ENCODE data around the gene COL6A2.

Gene COL6A2

DNA sequence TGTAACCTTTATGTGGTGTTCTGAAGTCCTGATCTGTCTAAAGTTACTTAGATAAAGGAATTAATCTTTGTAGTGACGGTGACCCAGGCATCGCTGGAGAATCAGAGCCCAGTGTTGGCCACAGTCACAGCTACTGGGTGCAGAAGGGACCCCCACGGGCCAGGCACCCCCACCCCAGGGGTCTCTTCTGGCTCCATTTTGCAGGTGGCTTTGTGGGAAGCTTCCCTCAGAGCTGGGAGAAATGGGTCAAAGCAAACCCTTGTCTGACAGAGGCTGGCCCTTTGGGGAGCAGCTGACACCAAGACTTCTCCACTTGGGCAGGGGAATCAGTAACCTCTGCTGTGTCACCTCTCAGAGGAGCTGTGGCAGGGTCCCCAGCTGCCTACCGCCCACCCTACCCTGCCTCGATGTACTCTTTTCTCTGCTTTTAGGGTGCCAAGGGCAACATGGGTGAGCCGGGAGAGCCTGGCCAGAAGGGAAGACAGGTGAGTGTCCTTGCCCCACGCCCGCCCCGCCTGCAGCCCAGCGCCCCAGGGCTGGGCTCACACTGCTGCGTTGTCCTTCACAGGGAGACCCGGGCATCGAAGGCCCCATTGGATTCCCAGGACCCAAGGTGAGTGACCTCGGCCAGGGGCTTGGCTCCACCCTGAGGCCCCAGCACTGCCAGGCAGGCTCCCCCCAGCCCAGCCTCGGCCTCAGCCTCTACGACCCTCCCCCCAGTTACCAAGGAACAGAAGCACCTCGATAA lies 17.7 kb downstream of the COL6A2 start:
- no peak for DNase-seq

DNA sequence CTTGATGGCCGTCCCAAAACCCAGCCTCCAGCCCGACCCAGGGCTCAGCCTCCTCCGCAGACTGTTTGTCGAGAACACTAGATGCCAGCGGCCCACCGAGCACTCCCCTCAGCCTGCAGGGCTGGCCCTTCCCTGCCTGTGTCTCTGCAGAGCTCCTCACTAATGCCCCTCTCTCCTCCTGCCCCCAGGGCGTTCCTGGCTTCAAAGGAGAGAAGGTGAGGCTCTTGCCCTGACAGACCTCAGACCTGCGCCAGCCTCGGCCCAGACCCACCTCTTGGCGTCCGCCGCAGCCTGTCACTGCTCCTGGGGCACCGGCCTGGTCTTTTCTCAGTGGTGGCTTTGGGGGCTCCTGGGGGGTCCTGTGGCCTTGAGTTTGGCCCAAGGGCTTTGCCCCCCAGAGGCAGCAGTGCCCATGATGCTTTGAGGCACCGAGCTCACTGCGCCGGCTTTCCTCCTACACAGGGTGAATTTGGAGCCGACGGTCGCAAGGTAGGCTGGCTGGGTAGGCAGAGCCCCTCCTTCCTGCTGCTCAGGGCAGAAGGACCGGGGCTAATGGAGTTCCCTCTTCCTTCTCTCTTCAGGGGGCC lies 18.4 kb downstream of the COL6A2 start:
- DNase-seq, result no peak

DNA sequence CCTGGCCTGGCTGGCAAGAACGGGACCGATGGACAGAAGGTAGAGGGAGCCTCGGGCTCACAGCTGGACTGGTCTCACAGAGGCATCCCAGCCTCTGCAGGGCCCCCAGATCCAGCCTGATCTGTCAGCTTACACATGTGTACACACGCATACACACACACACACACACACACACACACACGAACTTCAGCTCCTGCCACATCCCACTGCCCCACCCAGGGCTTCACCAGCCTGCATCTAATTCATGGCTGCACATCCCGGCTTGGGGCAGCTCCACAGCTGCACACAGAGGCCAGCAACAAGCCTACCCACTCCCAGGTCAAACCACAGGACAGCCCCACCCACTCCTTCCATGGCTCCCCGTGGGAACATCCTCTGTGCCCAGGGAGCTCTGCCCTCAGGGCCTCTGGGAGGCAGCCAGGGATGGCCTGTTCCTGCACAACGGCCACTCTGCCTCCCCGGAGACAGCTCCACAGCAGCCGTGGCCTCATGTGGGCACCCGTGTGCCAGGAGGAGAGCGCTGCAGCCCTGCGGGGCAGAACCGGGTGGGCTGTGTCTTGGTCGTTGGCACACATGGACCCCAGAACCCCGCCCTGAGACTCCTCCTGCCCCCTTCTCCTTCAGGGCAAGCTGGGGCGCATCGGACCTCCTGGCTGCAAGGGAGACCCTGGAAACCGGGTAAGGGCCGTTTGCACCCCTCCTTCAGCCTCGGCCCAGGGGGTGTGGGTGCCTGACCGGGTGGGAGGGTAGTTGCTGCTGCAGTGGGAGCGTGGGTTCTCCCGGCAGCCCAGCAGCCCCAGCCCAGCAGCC lies 19.1 kb downstream of the COL6A2 start:
- no peak for DNase-seq

DNA sequence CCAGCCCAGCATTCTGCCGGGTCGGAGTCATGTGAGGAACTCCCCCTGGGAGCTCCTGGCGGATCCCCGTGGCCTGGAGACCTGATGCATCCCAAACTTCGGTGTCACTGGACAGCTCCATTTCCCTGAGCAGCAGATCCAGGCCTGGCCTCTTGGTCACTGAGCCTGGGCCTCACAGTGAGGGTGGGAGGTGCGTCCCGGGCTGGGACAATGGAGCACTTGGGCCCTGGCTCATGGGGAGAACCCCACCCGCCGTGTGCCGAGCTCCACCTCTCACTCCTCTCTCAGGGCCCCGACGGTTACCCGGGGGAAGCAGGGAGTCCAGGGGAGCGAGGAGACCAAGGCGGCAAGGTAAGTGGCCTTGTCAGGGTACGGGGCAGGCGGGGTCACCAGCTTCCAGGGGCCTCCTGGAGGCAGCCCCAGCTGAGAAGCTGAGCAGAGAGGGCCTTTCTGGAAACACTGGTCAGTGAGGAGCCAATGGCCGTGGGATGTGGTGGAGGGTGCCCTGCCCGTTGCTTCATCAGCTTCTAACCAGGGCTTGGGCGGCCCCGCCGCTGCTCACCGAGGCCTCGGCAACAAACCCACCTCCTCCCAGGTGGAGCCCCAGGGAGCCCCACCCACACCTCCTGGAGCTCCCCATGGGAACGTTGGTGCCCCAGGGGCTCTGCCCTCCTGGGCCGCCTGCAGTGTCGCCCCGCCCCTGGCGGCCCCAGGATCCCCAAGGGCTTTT lies 19.8 kb downstream of the COL6A2 start:
- DNase-seq, result no peak

DNA sequence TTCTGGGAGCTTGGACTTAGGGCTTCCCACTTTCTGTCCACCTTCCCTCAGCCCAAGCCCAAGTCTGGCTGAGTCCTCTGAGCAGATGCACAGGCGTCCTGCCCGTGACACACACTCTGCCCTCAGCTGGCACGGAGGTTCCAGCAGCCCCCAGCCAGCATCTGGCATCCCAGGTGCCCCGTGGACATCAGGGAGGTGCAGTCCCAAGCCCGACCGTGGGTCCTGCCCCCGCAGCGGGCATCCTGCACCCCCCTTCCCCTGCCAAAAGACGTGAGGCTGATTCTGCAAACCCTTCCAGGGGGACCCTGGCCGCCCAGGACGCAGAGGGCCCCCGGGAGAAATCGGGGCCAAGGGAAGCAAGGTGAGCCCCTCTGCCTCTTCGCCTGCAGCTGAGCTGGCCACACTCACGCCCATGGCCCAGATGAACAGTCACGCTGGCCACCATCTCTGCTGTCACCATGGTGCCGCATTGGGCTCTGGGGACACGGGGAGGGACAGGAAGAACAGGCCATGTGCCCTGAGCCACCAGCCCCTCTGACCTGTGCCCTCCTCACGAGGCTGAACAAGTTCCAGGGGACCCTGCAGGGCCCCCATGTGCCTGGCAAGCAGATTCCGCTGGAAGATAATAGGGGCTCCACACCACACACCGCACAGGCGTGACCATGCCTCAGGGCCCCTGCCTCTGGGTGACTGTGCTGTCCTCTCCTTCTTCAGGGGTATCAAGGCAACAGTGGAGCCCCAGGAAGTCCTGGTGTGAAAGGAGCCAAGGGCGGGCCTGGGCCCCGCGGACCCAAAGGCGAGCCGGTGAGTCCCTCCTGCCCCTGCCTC lies 20.6 kb downstream of the COL6A2 start:
- DNase-seq, result no peak

DNA sequence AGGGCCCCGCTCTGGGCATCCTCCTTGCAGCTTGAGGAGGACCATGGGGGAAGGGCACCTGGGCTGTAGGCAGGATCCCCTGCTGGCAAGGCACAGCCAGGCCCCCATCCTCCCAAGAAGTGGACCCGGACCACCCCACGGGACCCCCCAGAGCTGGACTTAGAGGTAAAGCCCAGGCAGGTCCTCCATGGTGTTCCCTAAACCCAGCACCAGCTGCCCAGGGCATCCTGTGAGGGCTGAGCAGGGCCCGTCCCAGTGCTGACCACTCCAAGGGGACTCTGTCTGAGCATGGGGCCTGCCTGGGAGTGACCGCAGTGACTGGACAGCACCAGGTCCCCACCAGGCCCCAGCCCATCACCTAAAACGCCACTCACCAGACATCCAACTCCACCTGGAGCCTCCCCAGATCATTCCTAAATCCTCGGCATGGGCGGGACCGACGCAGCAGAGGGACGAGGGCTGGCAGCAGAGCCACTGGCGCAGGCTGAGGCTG lies 21.3 kb downstream of the COL6A2 start:
- DNase-seq, result no peak

DNA sequence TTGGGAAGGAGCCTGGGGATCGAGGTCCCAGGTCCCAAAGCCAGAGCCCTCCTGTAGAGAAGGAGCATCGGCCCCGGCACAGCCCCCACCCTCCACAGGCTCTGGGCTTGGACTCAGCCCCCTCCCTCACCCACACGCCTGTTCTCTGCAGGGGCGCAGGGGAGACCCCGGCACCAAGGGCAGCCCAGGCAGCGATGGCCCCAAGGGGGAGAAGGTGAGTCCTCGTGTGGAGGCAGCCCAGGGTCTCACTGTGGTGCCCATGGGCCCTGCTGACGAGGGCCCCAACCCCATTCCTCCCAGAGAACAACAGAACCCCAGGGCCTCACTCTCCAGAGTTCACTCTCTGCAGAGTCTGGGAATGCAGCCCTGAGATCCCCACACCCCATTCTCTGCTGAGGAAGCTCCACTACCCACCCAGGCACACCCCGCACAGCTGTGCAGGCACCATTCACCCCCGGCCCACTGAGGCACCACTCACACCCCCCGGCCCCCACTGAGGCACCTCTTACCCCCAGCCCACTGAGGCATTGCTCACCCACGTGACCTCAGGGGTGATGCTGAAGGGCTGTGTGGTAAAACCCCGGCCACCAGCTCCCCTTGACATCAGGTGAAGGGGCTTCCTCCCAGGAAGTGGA lies 21.8 kb downstream of the COL6A2 start:
- DNase-seq, result no peak

DNA sequence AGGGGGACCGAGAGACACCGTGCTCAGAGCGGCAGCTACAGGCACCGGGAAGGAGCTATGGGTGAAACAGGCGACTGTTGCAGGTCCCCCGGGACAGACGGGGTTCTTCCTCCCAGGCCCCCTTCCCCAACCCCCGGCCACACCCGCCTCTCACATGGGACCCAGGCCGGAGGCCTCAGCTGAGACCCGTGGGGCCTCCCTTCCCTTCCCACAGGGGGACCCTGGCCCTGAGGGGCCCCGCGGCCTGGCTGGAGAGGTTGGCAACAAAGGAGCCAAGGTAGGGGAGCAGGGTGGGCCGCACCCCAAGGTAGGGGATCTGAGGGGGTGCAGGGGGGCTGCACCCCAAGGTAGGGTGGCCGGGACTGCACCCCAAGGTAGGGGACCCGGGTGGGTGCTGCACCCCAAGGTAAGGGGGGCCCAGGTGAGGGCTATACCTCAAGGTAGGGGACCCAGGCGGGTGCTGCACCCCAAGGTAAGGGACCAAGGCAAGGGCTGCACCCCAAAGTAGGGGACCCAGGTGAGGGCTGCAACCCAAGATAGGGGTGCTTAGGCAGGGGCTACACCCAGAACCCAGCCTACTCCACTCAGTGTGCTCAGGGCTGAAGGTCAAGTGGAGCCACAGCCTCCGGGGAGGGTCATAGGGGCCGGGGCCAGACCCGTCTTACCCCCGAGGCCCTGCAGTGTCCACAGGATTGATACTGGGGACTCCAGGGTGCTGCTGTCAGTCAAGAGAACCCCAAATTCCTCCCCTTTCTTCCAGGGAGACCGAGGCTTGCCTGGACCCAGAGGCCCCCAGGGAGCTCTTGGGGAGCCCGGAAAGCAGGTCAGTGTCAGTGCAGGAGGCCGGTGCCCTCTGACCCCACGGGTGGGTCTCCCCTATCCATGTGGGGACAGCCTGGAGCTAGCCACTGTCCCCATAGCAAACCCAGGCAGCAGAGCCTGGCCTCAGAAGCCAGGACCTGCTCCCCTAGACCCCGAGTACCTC lies 22.7 kb downstream of the COL6A2 start:
- DNase-seq, result no peak

DNA sequence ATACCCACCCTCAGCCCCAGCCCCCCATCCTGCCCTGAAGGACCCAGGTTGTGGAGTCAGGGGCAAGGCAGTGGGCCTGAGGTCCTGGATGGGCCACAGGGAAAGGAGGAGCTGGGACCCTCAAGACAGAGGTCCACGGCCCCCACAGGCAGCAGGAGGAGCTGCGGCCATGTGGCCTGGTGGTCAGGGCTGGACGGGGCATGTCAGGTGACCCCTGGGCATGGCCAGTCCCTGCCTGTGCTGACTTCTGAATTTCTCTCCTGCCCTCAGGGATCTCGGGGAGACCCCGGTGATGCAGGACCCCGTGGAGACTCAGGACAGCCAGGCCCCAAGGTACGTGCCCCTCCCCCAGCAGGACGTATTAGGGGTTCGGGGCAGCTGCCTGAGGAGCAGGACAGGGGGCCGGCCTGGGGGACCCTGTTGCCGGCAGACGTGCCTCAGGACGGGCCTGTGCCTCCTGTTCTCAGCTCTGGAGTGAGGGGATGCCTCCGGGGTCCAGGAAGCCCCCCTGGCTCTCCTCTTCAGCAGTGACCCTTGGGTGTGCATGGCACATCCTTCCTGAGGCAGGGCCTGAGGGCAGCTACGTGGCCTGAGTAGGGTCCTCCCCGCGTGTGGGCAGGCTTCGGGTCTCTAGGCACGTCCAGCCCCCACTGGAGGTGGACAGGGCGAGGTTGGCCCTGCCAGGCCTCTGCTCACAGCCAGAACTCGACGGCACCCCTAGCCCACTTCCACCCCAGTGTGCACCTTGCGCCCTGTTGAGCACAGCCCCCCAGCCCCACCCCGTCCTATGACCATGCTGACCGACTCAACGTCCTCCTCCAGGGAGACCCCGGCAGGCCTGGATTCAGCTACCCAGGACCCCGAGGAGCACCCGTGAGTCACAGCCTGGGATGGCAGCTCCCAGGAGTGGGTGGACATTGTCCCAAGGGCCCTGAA lies 23.6 kb downstream of the COL6A2 start:
- no peak for DNase-seq

DNA sequence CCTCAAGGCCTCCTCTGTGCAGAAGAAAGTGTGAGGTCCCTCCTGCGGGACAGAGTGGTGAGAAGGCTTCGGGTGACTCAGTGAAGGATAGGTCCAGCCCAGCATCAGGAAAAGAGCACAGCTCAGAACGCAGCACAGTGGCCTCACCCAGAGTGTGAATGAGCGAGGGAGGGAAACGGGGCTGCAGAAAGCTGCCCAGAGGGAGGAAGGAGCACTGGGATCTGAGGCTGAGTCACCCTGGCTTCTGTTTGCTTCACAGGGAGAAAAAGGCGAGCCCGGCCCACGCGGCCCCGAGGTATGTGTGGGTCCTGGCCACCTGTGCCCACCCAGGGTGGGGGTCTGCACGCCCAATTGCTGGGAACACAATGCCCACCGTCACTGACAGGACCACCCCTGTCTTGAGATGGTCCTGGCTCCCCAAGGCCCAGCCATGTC lies 24.3 kb downstream of the COL6A2 start:
- DNase-seq, result no peak

DNA sequence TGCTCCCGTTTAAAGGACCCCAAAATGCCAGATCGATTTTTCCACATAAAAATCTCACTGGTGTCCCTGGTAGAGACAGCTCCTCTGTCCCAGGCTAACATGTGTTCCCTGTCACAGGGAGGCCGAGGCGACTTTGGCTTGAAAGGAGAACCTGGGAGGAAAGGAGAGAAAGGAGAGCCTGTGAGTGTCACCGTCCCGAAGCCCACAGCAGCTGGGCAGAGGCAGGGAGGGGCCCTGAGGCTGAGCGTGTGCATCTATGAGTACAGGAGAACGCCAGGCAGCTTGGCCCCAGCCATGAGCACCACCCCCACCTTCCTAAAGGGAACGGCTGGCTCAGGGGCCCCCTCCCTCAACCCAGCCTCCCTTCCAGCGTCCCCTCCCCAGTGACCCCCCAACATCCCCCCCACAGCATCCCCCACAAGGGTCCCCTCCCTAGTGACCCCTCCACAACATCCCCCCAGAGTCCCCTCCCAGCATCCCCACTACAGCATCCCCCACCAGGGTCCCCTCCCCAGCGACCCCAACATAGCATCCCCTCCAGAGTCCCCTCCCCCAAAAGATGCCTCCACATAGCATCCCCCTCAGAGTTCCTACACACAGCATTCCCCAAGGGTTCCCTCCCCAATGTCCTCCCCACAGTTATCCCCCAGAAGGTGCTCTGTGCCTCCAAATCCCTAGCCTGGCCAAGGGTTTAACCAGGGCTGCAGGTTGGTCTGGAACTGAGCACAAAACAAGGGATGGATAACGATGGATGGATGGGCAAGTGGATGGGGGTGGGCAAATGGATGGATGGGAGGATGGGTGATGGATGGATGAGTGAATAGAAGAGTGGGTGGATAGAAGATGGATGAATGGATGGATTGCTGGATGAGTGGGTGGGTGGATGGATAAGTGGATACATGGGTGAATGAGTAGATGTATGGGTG lies 25.1 kb downstream of the COL6A2 start:
- DNase-seq, result no peak

DNA sequence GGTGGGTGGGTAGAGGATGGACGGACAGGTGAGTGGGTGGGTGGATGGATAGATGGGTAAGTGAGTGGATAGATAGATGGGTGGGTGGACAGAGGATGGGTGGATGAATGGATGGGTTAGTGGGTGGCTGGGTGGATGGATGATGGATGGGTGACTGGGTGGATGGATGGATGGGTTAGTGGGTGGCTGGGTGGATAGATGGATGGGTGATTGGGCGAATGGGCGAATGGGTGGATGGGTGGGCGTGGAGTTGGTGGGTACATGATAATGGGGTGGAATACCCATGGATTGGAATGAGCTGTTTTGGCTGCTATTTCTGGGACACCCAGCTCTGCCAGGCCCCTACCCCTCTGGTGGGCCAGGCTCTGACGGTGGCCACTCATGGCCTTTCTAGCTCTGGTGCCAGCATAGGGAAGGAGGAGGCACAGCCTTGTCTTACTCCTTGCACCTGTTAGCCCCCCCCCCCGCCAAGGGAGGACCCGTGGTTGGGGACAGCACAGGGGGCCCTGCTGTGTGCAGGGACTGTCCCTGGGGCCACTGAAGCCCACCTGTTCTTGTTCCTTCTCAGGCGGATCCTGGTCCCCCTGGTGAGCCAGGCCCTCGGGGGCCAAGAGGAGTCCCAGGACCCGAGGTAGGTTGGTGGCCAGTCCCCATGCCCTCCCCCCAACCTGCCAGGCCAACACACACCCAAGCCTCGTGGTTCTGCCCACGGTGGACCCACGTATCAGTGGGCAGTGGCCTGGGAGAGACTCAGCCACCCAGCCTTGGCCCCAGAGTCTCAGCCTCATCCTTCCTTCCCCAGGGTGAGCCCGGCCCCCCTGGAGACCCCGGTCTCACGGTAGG lies 26.4 kb downstream of the COL6A2 start:
- DNase-seq, result no peak

DNA sequence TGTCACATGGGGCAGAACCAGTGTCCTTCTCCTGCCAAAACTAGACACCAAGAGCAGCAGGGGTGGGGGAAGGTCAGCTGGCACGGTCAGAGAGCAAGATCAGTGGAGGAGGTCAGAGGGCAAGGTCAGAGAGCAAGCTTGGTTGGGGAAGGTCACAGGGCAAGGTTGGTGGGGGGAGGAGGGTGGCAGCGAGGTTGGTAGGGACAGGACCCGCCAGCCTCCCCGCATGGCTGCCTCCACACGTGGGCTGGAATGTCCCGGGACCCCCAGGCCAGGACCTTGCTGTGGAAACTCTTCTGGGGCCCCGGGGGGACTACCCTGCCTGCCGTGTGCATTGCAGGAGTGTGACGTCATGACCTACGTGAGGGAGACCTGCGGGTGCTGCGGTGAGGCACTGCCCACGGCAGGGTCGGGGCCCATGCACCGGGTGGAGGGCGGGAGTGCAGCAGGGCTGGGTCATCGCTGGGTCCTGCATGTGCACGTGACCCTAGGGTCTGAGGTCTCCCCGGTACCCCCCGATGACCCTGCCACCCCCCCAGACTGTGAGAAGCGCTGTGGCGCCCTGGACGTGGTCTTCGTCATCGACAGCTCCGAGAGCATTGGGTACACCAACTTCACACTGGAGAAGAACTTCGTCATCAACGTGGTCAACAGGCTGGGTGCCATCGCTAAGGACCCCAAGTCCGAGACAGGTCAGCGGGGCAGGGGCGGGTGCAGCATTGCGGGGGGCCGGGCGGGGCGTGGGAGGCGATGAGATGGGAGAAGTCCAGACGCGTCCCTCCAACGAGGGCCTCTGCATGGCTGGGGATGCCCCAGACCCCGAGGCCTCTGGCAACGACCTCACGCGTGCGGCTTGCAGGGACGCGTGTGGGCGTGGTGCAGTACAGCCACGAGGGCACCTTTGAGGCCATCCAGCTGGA lies 27.3 kb downstream of the COL6A2 start:
- DNase-seq, result no peak

DNA sequence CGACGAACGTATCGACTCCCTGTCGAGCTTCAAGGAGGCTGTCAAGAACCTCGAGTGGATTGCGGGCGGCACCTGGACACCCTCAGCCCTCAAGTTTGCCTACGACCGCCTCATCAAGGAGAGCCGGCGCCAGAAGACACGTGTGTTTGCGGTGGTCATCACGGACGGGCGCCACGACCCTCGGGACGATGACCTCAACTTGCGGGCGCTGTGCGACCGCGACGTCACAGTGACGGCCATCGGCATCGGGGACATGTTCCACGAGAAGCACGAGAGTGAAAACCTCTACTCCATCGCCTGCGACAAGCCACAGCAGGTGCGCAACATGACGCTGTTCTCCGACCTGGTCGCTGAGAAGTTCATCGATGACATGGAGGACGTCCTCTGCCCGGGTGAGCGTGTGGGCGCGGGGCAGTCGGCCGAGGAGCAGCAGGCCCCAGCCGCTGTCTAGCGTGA lies 28.0 kb downstream of the COL6A2 start:
- no peak for DNase-seq
